ENCODE results near the gene KDM2B. TPM values are rescaled to one million over a fixed set of nuclear protein-coding genes. Genes with fewer than 3 reads are reported as not detected.

KDM2B gene
- total and polyA plus RNA-seq, 10 of the 15 experiments (the other 5 are each of a cell fraction or from before 2014, with no cell fraction given): 13.6 to 124 (median 40.4) TPM

DNA sequence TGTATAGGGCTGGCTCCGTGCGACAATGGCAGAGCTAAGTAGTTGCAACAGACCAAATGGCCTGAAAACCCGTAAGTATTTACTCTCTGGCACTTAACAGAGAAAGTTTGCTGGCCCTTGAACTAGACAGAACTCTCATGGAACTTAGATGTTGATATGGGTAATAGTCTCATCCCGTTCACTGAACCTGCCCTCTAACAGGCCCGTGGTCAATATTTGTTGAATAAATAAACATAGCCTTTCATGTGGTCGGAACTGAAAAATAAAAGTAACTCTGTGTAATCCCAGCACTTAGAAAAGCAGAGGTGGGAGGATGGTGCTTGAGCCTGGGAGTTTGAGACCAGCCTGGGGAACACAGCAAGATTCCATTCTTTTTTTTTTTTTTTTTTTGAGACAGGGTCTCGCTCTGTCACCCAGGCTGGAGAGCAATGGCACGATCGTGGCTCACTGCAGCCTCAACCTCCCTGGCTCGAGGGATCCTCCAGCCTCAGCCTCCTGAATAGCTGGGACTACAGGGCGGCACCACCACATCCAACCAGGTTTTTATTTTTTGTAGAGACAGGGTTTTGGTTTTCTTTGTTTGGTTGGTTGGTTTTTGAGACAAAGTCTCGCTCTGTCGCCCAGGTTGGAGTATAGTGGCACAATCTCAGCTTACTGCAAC, 29.7 kb downstream of the KDM2B start (continued):
- no peak for TF ChIP-seq BCLAF1 (IDR thresholded peaks at IDR 0.05)
- TF ChIP-seq TCF3 (IDR thresholded peaks at IDR 0.05; ENCODE audit: borderline replicate concordance, insufficient read depth, low read depth, low read length): no peak
- no peak for TF ChIP-seq BCL11A (IDR thresholded peaks at IDR 0.05; ENCODE audit: low read depth, low read length)
- no peak for TF ChIP-seq PAX5 (IDR thresholded peaks at IDR 0.05; ENCODE audit: borderline replicate concordance, low read depth, low read length)
- TF ChIP-seq, protein P1, sequence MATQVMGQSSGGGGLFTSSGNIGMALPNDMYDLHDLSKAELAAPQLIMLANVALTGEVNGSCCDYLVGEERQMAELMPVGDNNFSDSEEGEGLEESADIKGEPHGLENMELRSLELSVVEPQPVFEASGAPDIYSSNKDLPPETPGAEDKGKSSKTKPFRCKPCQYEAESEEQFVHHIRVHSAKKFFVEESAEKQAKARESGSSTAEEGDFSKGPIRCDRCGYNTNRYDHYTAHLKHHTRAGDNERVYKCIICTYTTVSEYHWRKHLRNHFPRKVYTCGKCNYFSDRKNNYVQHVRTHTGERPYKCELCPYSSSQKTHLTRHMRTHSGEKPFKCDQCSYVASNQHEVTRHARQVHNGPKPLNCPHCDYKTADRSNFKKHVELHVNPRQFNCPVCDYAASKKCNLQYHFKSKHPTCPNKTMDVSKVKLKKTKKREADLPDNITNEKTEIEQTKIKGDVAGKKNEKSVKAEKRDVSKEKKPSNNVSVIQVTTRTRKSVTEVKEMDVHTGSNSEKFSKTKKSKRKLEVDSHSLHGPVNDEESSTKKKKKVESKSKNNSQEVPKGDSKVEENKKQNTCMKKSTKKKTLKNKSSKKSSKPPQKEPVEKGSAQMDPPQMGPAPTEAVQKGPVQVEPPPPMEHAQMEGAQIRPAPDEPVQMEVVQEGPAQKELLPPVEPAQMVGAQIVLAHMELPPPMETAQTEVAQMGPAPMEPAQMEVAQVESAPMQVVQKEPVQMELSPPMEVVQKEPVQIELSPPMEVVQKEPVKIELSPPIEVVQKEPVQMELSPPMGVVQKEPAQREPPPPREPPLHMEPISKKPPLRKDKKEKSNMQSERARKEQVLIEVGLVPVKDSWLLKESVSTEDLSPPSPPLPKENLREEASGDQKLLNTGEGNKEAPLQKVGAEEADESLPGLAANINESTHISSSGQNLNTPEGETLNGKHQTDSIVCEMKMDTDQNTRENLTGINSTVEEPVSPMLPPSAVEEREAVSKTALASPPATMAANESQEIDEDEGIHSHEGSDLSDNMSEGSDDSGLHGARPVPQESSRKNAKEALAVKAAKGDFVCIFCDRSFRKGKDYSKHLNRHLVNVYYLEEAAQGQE (IDR thresholded peaks at IDR 0.05; ENCODE audit: low read depth, low read length): no peak
- TF ChIP-seq EP300 (IDR thresholded peaks at IDR 0.05; ENCODE audit: borderline replicate concordance in 1 of 2, control insufficient read depth in 1 of 2, low read depth in 2 of 2, low read length in 2 of 2): no peak
- TF ChIP-seq USF1 (IDR thresholded peaks at IDR 0.05; ENCODE audit: borderline replicate concordance, extremely low read length, insufficient read depth, low read depth, low read length): no peak

All from GM12878 (cell line).